NCI-H146 treated with DMSO at 0.1 percent for 48 hours (cell line): ENCODE data around the gene TSPAN3.

Experiments used
- DNase-seq: peaks from one replicate; lab custom pipeline; 2025; ENCODE audit not compliant: unreplicated experiment; lab: John Stamatoyannopoulos, UW

TSPAN3 gene

GRCh38 chr15:77085297-77085696 is 14.4 kb upstream of the TSPAN3 start:
- no peak for DNase-seq

GRCh38 chr15:77084436-77084835 is 13.5 kb upstream of the TSPAN3 start:
- DNase-seq, result no peak

GRCh38 chr15:77083381-77084160 is 12.7 kb upstream of the TSPAN3 start:
- DNase-seq, result peak; percentile 81

GRCh38 chr15:77081971-77082370 is 11.1 kb upstream of the TSPAN3 start:
- DNase-seq, result no peak

- no peak for DNase-seq
Observed at GRCh38 chr15:77076323-77076915, 5.5 kb upstream of the TSPAN3 start.

- DNase-seq, result no peak
Observed at GRCh38 chr15:77075528-77075927, 4.6 kb upstream of the TSPAN3 start.

- DNase-seq, result no peak
Observed at GRCh38 chr15:77074350-77074749, 3.4 kb upstream of the TSPAN3 start.

- peak; percentile 35 for DNase-seq
Observed at GRCh38 chr15:77071305-77072223, 655 bp upstream of the TSPAN3 start.

GRCh38 chr15:77070180-77070494 is 772 bp downstream of the TSPAN3 start:
- no peak for DNase-seq

GRCh38 chr15:77069521-77070121 is 1.3 kb downstream of the TSPAN3 start:
- DNase-seq, result no peak

- DNase-seq, result no peak
Observed at GRCh38 chr15:77068633-77069032, 2.3 kb downstream of the TSPAN3 start.

- DNase-seq, result no peak
Observed at GRCh38 chr15:77067691-77068367, 3.1 kb downstream of the TSPAN3 start.

- peak; percentile 5 for DNase-seq
Observed at GRCh38 chr15:77066971-77067690, 3.8 kb downstream of the TSPAN3 start.

GRCh38 chr15:77064539-77065308 is 6.2 kb downstream of the TSPAN3 start:
- DNase-seq, result no peak

GRCh38 chr15:77064063-77064462 is 6.8 kb downstream of the TSPAN3 start:
- DNase-seq, result no peak

GRCh38 chr15:77063249-77063648 is 7.7 kb downstream of the TSPAN3 start:
- DNase-seq, result no peak

- DNase-seq, result no peak
Observed at GRCh38 chr15:77060546-77060945, 10.4 kb downstream of the TSPAN3 start.

- no peak for DNase-seq
Observed at GRCh38 chr15:77059786-77060361, 11.0 kb downstream of the TSPAN3 start.

- DNase-seq, result no peak
Observed at GRCh38 chr15:77058468-77058867, 12.4 kb downstream of the TSPAN3 start.
